Mucosa of descending colon (tissue), 3 donors: ENCODE results near the gene APC2. TPM values are rescaled to one million over a fixed set of nuclear protein-coding genes. Genes with fewer than 3 reads are reported as not detected.

Experiments used
- ATAC-seq: fragments of 200-7000 bp; cut with Tn5 transposase; one replicate; pipeline ENCODE4 v1.9.1; 2020; ENCODE audit warnings: mild to moderate bottlenecking, moderate library complexity
- DNase-seq, 3 donors: peaks; one replicate each; pipeline ENCODE4 v3.0.0-alpha.2; 2020
- H3K36me3 ChIP-seq: fragments of 200-600 bp; one replicate; pipeline ENCODE4 v1.8.0; 2021; ENCODE audit warnings: low read depth, mild to moderate bottlenecking
- H3K4me1 ChIP-seq: fragments of 200-600 bp; one replicate; pipeline ENCODE4 v1.8.0; 2021; ENCODE audit warnings: low read depth, mild to moderate bottlenecking
- H3K4me3 ChIP-seq: fragments of 200-600 bp; one replicate; pipeline ENCODE4 v1.8.0; 2021; ENCODE audit warnings: mild to moderate bottlenecking
- H3K9me3 ChIP-seq: fragments of 200-600 bp; one replicate; pipeline ENCODE4 v1.8.0; 2021; ENCODE audit warnings: mild to moderate bottlenecking
- CTCF ChIP-seq: fragments of 200-600 bp; IDR thresholded peaks from one replicate; pipeline ENCODE4 v1.8.0; 2022; ENCODE audit warnings: antibody characterized with exemption, mild to moderate bottlenecking
- intact Hi-C, 2 donors: fragments of 100-400 bp; cut with DNase I in 1 of 2; cut with micrococcal nuclease in 1 of 2; formaldehyde crosslinking; loops; one replicate each; pipeline versions ENCODE4 v1.11.0 to v1.11.1; 2022; cut with DNase I, micrococcal nuclease
- total RNA-seq, 3 donors: library from RNA; stranded (reverse); fragmentation: NEBNext Ultra II Directional in 2 of 3; extraction: Animal tissue kit (Norgen Biotek cat#: 25700) in 2 of 3; gene quantifications; one replicate each; pipeline versions ENCODE4 v1.2.1 to v1.2.4, GENCODE V29; 2021 to 2023
- donor health status: DM: no; HTN: no; CAD: no; lungs with moderate emphysema.
- donor health status: DM: no; HTN: no; CAD: no.
- donor health status: DM: no; HTN: yes; CAD: no.

APC2 gene
- total RNA-seq, 3 donors from 2014 or later: 0.23 to 5.9 (median 0.24) TPM

GRCh38 chr19:1505991-1506881 is 56.3 kb downstream of the APC2 start:
- H3K9me3 ChIP-seq: no peaks in the 10 kb centered on the region
- intact Hi-C loops: no loop called here
- H3K4me1 ChIP-seq: peaks cover 9% of the 10 kb centered on the region
- H3K4me3 ChIP-seq: no peak overlapping the region
- H3K36me3 ChIP-seq: no peaks in the 10 kb centered on the region
- no peak for TF ChIP-seq CTCF
- ATAC-seq (no peak), DNase-seq (no peak)

GRCh38 chr19:1507192-1507660 is 57.3 kb downstream of the APC2 start:
- DNase-seq (peak in 1 of 3 donors; percentile 46), ATAC-seq (no peak)
- Histone ChIP-seq H3K36me3 (no peaks in the 10 kb centered on the region), H3K9me3 (no peaks in the 10 kb centered on the region), H3K4me3 (no peak overlapping the region), H3K4me1 (peaks cover 9% of the 10 kb centered on the region)
- no peak for TF ChIP-seq CTCF
- intact Hi-C loops: no loop called here

GRCh38 chr19:1507763-1508506 is 58.0 kb downstream of the APC2 start:
- ATAC-seq (peak; percentile 92), DNase-seq (peak; percentile 91 to 94 (median 91))
- Histone ChIP-seq H3K4me1 (peaks cover 9% of the 10 kb centered on the region), H3K9me3 (no peaks in the 10 kb centered on the region), H3K36me3 (no peaks in the 10 kb centered on the region), H3K4me3 (peak overlapping the region; percentile 1)
- no peak for TF ChIP-seq CTCF
- intact Hi-C loops: no loop called here

- no peak for TF ChIP-seq CTCF
- ATAC-seq (no peak), DNase-seq (no peak)
- peaks cover 4% of the 10 kb centered on the region for H3K4me1 ChIP-seq
- H3K36me3 ChIP-seq: no peaks in the 10 kb centered on the region
- H3K9me3 ChIP-seq: no peaks in the 10 kb centered on the region
- intact Hi-C loops: no loop called here
- no peak overlapping the region for H3K4me3 ChIP-seq
Measured at GRCh38 chr19:1508507-1508856, 58.6 kb downstream of the APC2 start.

- Histone ChIP-seq H3K9me3 (no peaks in the 10 kb centered on the region), H3K4me1 (peaks cover 4% of the 10 kb centered on the region), H3K36me3 (no peaks in the 10 kb centered on the region), H3K4me3 (no peak overlapping the region)
- ATAC-seq (no peak), DNase-seq (no peak)
- intact Hi-C loops: no loop called here
- no peak for TF ChIP-seq CTCF
Measured at GRCh38 chr19:1509602-1510441, 59.9 kb downstream of the APC2 start.
